Vagina (tissue), 2 donors: ENCODE results near the gene KLHDC4. TPM values are rescaled to one million over a fixed set of nuclear protein-coding genes. Genes with fewer than 3 reads are reported as not detected.

Source experiments
- DNase-seq, 2 donors: peaks; one replicate each; pipeline ENCODE4 v3.0.0-alpha.2; 2017; ENCODE audit errors: extremely low spot score in 2 of 2
- H3K27ac ChIP-seq: fragments of 200-600 bp; sonication (generic); one replicate; pipeline ENCODE4 v1.5.1; 2019
- H3K27me3 ChIP-seq: fragments of 200-600 bp; sonication (generic); one replicate; pipeline ENCODE4 v1.5.1; 2019
- H3K36me3 ChIP-seq, 2 donors: fragments of 200-600 bp; sonication (generic); one replicate each; pipeline ENCODE4 v1.5.1; 2017 to 2019
- H3K4me1 ChIP-seq: fragments of 200-600 bp; sonication (generic); one replicate; pipeline ENCODE4 v1.5.1; 2019
- H3K4me3 ChIP-seq, 2 donors: fragments of 200-600 bp; sonication (generic); 1 replicate in 1 of 2; 2 replicates in 1 of 2; pipeline ENCODE4 v1.5.1; 2016 to 2019
- H3K9me3 ChIP-seq: fragments of 200-600 bp; sonication (generic); one replicate; pipeline ENCODE4 v1.5.1; 2019
- CTCF ChIP-seq, 3 experiments: fragments of 450-650 bp in 2 of 3; fragments of 200-600 bp in 1 of 3; sonication (generic) in 1 of 3; IDR thresholded peaks; one replicate each; pipeline ENCODE4 v1.5.1; 2017 to 2019; ENCODE audit warnings: antibody characterized with exemption in 3 of 3, mild to moderate bottlenecking in 2 of 3, moderate library complexity in 2 of 3
- POLR2A ChIP-seq, 2 donors: fragments of 450-650 bp; IDR thresholded peaks; one replicate each; pipeline ENCODE4 v1.6.1; 2017; ENCODE audit warnings: antibody characterized with exemption in 2 of 2, mild to moderate bottlenecking in 2 of 2, moderate library complexity in 2 of 2
- POLR2AphosphoS5 ChIP-seq, 2 donors: sonication (generic); formaldehyde crosslinking; IDR thresholded peaks; one replicate each; pipeline ENCODE4 v1.9.0; 2017; ENCODE audit warnings: antibody characterized with exemption in 2 of 2, mild to moderate bottlenecking in 2 of 2, low read depth in 1 of 2; ENCODE audit not compliant: insufficient read depth in 1 of 2
- intact Hi-C: fragments of 100-400 bp; cut with DNase I; formaldehyde crosslinking; loops from one replicate; pipeline ENCODE4 v1.15.1; 2023
- total RNA-seq: library from RNA; depleted of rRNA; stranded (reverse); fragments of >200 nt; gene quantifications from one replicate; pipeline ENCODE4 v1.2.3, GENCODE V29; 2016

The KLHDC4 gene
- total RNA-seq, 1 donor from 2014 or later: 62.9 TPM

GRCh38 chr16:87766485-87766797 lies 655 bp upstream of the KLHDC4 start:
- H3K4me3 ChIP-seq: peak overlapping the region; percentile 78 to 90
- peak overlapping the region; percentile 82 for H3K27ac ChIP-seq
- no peaks in the 10 kb centered on the region for H3K9me3 ChIP-seq
- H3K36me3 ChIP-seq: peaks cover 0 to 3% of the 10 kb centered on the region in 2 donors
- intact Hi-C loops: loop anchor here (10.0 kb wide), 1 partner anchor 182 kb away; no protein-coding TSS in a partner anchor
- peaks cover 34% of the 10 kb centered on the region for H3K4me1 ChIP-seq
- no peak for DNase-seq
- H3K27me3 ChIP-seq: no peaks in the 10 kb centered on the region
- TF ChIP-seq CTCF (IDR thresholded peaks at IDR 0.05) (no peak), POLR2A (IDR thresholded peaks at IDR 0.05) (no peak), POLR2AphosphoS5 (IDR thresholded peaks at IDR 0.05; ENCODE audit: insufficient read depth in 1 of 2, low read depth in 1 of 2) (no peak)

GRCh38 chr16:87765473-87765775 lies 362 bp downstream of the KLHDC4 start:
- Histone ChIP-seq H3K36me3 (peaks cover 0 to 12% of the 10 kb centered on the region in 2 donors), H3K4me3 (peak overlapping the region; percentile 78 to 90), H3K27me3 (no peaks in the 10 kb centered on the region), H3K27ac (peak overlapping the region; percentile 82), H3K9me3 (no peaks in the 10 kb centered on the region), H3K4me1 (peaks cover 34% of the 10 kb centered on the region)
- no peak for DNase-seq
- TF ChIP-seq POLR2AphosphoS5 (IDR thresholded peaks at IDR 0.05; ENCODE audit: insufficient read depth in 1 of 2, low read depth in 1 of 2) (no peak), POLR2A (IDR thresholded peaks at IDR 0.05) (no peak), CTCF (IDR thresholded peaks at IDR 0.05) (no peak)
- intact Hi-C loops: loop anchor here (10.0 kb wide), 1 partner anchor 181 kb away; no protein-coding TSS in a partner anchor

- TF ChIP-seq CTCF (IDR thresholded peaks at IDR 0.05): no peak
- TF ChIP-seq POLR2A (IDR thresholded peaks at IDR 0.05): no peak
- TF ChIP-seq POLR2AphosphoS5 (IDR thresholded peaks at IDR 0.05; ENCODE audit: insufficient read depth in 1 of 2, low read depth in 1 of 2): no peak
- peaks cover 0 to 12% of the 10 kb centered on the region in 2 donors for H3K36me3 ChIP-seq
- DNase-seq: no peak
- intact Hi-C loops: loop anchor here (10.0 kb wide), 1 partner anchor 180 kb away; no protein-coding TSS in a partner anchor
- H3K4me3 ChIP-seq: peak overlapping the region; percentile 78 to 90
- peak overlapping the region; percentile 82 for H3K27ac ChIP-seq
- H3K9me3 ChIP-seq: no peaks in the 10 kb centered on the region
- no peaks in the 10 kb centered on the region for H3K27me3 ChIP-seq
- H3K4me1 ChIP-seq: peaks cover 34% of the 10 kb centered on the region
These were observed 950 bp downstream of the KLHDC4 start for GRCh38 chr16:87764600-87765472.

GRCh38 chr16:87762620-87763019 lies 3.2 kb downstream of the KLHDC4 start:
- H3K9me3 ChIP-seq: no peaks in the 10 kb centered on the region
- H3K27ac ChIP-seq: no peak overlapping the region
- H3K36me3 ChIP-seq: peaks cover 0 to 12% of the 10 kb centered on the region in 2 donors
- peaks cover 34% of the 10 kb centered on the region for H3K4me1 ChIP-seq
- H3K4me3 ChIP-seq: no peak overlapping the region
- no peak for DNase-seq
- H3K27me3 ChIP-seq: no peaks in the 10 kb centered on the region
- intact Hi-C loops: loop anchor here (10.0 kb wide), 1 partner anchor 178 kb away; no protein-coding TSS in a partner anchor
- TF ChIP-seq POLR2A (IDR thresholded peaks at IDR 0.05): no peak

GRCh38 chr16:87762071-87762571 lies 3.7 kb downstream of the KLHDC4 start:
- no peak for TF ChIP-seq POLR2A (IDR thresholded peaks at IDR 0.05)
- TF ChIP-seq POLR2AphosphoS5 (IDR thresholded peaks at IDR 0.05; ENCODE audit: insufficient read depth in 1 of 2, low read depth in 1 of 2): no peak
- no peak for TF ChIP-seq CTCF (IDR thresholded peaks at IDR 0.05)

More at GRCh38 chr16:87762071-87762571, 3.7 kb downstream of the KLHDC4 start:
- no peaks in the 10 kb centered on the region for H3K9me3 ChIP-seq
- DNase-seq: no peak
- H3K27me3 ChIP-seq: no peaks in the 10 kb centered on the region
- no peak overlapping the region for H3K27ac ChIP-seq
- peaks cover 0 to 14% of the 10 kb centered on the region in 2 donors for H3K36me3 ChIP-seq
- H3K4me1 ChIP-seq: peaks cover 34% of the 10 kb centered on the region
- H3K4me3 ChIP-seq: no peak overlapping the region
- intact Hi-C loops: loop anchor here (10.0 kb wide), 1 partner anchor 177 kb away; no protein-coding TSS in a partner anchor
